NCI-H2081 (cell line): ENCODE results near the gene TEAD1.
"Not testable (repeated sequence)": the region's sequence is repeated elsewhere in the genome, so short reads cannot be mapped to it uniquely, and the experiment has no call there.

Source experiments
- DNase-seq, 2 experiments: peaks; one replicate each; lab custom pipeline; 2025; lab: John Stamatoyannopoulos, UW

The TEAD1 gene

DNA sequence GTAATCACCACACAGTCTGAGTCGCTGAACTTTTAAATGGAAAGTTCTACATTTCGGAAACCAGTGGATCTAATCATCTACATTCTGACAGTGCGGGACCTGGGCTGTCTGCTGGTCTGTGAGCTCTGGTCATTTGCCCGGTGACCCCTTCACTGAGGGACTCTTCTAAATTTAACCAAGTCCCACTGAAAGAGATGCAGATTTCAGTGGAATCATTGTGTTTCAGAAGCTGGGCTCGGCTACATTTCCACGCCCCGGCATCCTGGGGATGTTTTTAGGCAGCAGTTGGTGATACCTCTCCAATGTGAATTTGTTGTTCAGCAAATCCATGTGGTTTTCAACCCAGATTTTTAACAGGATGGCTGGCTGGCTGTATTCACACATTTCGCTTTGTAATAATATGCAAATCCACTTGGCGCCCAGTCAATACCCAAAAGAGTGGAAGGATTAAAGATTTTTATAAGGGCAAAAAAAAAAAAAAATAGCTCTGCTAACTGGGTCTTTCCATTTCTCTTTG lies 189.4 kb downstream of the TEAD1 start:
- no peak for DNase-seq

DNA sequence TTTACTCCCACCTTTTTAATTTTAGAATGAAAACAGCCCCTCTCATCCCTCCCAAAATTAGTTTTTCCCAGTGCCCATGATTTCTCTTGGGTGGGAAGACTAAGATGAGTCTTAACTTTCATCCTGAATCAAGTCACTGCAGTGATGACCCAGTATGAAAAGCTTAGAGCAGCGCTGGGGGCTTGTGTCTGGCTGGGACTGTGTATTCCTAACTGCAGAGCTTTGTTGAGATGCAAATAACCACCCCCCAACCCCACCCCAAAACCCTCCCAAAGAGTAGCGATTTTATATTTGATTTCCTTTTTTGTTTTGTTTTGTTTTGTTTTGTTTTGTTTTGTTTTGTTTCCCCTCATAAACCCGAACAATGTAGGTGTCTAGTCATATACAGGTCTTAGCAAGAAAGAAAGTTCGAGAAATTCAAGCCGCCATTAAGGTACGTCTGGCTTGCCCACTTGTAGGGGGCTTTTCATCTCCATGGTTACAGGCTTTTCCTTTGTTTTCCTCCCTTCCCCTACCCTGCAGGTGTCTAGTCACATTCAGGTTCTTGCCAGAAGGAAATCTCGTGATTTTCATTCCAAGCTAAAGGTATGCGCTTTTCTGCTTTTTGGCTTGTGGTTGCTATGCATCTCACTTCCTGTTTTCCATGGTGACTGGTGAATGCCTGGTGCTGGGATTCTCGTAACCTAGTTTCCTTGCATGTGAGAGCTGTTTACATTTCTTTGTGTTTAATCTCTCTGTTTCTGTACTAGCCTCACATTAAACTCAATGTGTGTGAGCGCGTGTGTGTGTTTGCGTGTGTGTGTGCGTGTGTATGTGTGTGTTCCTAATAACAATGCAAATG lies 190.3 kb downstream of the TEAD1 start:
- DNase-seq, result peak; percentile 86 to 93

DNA sequence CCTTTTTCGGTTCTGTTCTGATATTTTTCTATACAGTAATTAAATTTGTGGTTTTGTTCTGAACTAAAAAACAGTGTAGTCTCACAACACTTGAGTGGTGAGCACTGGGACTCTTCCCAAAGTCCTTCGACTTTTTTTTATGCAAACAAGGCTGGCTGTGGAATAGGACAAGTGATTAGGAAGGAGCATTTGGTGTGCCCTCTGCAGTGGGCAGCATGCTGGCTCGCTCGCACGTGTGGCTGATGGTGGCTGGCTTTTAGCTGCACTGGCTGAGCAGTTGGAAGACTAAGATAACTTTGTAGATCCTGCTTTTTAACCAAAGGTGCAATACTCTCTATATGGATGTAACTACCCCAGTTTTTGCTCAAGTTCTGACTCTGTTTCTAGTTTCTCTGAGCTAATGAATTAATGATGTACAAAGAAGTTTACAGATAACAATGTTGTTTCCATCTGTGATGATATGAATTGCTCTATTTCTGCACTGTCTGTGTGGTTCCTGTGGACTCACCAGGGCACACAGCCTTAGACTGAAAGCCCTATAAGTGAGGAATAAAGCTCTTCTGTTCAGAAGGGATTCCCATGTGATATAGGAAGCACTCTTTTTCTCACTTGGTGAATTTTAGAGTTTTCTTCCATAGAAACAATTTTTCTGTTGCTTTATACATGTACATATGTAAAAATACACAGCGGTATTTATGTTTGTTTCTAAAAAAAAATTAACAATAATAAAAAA lies 191.8 kb downstream of the TEAD1 start:
- no peak for DNase-seq

DNA sequence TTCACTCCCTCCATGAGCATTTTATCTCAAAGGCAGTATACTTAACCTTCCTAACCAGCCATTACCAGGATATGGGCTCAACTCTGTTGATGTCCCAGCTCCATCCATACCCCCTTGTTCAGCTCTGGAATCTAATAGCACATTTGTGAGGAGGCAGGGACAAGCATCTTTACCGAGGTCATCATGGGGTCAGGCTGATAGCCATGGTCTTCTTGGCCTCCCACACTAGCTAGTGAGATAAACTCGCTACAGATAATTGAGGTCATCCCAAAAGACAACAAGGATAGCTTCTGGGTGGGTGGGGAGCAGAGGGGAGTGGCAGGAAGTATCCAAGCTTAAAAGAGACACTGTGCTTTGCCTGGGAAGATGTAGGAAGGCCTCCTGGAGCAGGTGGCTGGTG lies 193.3 kb downstream of the TEAD1 start:
- no peak for DNase-seq

DNA sequence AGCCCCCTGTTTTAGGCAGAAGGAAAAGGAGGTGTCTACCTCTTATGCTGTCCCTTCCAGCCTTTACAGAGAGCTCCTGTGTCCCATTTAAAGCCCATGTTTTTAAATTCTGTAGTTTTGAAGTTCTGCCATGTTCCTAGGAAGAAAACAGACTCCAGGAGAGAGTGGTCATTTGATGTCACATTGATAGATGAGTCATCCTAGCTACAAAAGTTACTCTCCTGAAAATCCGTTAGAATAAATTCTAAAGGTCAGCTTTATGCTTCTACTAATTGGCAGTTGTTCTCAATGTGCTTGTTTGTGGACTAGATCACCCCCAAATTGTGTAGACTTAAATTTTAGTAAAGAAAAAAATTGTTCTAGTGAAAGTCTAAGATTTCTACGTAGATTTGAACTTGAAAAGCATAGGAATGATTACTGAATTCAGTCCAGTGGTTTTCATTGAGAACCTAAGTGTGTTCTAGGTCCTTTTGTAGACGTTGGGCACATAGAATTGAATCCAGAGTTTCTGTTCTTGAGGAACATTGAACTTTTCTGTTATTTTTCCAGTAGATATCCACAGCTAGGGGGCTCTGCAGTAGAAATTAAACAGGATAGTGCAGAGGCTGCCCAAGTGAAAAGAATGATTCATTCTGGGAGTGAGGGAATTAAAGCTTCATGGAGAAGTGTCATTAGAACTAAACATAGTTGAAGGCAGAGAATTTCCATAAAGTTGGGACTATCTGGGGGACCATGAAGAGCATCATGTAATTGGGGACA lies 194.3 kb downstream of the TEAD1 start:
- DNase-seq, result no peak

DNA sequence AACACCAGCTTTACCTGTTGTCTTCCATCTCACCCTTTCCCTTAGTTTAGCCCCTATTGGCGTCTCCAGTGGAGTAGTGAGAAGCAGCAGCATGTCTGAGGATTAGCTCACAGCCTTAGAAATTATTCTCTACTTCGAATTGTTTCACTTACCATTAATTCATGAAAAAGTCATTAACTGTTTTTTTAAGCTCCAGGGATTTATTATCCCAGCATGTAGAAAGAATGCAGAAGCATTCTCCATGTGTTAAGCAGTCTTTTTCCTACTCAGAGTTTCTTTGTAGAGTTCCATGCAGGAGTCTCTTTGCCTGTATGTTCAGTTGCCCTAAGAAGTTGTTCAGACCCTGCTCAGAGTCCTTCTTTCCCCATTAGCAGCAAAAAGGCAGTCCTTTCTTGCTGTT lies 197.0 kb downstream of the TEAD1 start:
- no peak for DNase-seq

DNA sequence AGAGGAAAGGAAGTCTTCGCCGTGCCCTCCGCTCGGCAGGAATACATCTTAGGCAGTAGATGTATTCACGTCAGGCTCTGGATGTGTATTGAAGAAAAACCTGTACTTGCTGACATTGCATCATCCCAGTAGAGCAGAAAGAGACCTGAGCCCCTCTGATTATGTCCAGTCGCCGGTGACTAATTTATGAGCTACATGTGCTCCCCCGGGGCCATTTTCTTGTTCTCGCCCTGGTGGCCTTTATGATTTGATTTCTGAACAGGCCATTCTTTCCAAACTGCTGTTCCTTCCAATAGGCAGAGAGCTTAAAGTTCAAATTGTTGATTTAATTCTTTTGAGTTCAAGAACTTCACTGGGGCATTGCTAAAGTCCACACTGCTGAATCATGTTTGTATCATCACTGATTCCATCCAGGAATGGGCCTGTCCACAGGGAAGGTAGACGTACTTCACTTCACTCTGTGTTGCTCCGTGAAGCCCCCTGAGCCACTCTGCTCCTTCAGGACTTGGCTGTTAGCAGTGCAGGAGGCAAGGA lies 197.6 kb downstream of the TEAD1 start:
- no peak for DNase-seq

DNA sequence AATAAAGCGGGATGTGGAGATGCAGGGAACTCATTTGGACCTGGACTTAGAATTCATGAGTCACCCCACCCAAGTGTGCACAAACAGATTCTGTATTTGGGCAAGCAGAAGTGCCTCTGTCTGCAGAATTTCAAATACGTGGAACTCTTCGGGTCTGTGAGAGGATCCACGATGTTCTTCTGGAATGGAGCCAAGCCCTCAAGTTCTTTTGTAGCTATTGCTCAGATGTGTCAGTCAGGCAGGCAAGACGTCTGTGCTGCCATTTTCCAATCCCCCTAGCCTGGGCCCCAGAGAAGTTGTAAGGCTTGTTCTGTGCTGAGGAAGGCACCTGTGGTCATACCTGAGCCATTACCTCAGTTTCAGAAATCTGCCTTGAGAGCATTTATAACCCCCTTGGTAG lies 202.1 kb downstream of the TEAD1 start:
- DNase-seq, result no peak

DNA sequence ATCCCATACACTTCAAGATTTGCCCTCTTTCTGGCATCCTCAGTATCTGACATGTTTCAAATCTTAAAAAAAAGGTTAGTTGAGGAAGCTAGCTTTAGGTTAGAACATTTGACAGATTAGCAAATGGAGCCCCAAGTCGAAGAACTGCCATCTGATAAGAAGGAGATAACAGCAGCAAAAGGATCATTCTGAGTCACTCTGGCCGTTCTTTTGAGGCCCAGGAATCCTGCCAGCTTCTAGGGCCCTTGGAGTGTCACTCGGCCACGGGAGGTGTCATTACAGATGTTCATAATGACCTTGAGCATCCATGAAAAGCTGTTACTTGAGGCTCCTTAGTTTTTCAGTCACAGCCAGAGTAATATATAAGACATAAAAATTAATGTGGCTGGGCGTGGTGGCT lies 202.8 kb downstream of the TEAD1 start:
- DNase-seq, result no peak

DNA sequence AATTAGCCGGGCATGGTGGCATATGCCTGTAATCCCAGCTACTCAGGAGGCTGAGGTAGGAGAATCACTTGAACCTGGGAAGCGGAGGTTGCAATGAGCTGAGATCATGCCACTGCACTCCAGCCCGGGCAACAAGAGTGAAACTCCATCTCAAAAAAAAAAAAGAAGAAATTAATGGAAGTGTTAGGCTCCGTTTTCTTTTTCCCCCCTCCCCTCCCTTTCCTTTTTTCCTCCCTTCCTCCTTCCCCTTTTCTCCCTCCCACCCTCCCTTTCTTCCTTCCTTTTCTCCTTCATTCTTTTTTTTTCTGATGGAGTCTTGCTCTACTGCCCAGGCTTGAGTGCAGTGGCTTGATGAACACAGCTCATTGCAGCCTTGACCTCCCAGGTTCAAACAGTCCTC lies 203.3 kb downstream of the TEAD1 start:
- not testable (repeated sequence) for DNase-seq

DNA sequence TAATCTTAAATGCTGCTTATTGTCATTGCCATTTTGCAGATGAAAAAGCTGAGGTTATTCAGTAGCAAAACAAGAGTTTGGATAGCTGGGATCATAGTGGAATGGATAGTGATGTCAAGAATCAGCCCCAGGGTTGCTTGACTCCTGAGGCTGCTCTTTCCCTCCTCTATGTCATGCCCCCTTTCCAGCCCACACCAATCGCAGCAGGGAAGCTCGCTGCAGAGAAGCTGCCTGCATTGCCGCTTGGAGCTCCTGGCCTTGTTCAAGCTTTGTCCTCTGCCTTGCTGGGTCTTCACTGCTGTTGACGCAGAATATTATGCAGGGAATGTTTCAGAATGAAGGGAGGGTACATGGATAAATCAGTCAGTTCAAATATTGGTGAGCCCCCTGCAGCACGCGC lies 206.1 kb downstream of the TEAD1 start:
- no peak for DNase-seq

DNA sequence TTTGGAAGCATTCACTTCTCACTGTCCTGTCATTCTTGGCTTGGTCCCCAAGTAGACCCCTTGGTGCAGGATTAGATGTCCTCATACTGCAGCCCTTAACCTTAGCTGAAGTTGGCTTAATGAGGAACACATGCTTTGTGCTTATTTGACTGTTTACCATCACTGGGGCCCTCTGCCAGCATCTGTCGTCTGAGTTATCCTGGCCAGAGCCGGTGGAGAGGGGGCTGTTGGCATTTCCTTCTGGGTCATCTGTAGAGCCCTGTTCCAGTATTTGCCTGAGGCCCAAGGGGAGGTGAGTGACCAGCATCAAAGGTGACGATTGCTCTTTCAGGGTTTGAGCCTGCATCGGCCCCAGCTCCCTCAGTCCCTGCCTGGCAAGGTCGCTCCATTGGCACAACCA lies 208.4 kb downstream of the TEAD1 start:
- DNase-seq, result no peak

DNA sequence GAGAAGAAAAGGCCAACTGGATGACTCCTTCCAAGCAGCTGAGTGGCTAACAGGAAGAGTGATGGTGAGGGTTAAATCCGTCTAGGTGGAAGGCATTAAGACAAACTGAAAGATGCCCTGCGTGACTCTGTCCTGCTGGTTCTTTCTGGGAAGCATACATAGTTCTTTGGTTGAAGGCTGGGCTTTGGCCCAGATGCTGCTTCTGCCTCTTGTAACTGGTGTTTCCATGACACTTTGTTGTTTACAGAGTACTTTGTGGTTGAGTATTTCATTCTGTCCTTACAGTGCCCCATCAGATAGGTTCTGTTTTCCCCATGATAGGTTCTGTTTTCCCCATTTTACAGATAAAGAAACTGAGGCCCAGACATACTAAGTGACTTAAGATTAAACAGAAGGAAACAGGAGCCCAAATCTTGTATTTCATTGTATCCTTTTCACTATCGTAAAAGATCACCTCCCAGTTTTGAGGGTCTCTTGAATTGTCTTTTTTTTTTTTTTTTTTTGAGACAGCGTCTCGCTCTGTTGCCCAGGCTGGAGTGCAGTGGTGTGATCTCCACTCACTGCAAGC lies 210.6 kb downstream of the TEAD1 start:
- no peak for DNase-seq

DNA sequence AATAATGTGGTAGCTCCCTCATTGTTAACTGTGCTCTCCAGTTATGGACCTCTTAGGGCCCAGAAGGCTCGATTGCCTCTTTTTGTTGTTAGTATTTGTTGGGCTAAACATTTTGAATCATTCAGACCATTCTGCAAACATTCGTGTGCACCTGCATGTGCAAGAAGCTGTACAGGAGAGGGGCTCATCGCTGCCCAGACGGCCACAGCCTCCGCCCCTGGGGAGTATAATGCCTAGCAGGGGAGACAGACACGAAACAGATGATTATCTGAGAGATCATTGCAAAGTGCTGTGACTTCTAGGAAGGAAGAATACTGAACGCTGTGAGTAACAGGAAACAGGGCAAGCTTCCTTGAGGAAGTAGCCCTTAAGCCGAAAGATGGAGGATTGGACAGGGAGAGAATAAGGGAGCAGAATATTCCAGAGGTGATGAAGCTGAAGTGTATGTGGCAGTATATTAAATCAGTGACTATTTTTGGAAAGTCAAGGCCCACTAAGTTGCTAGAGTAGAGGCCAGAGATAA lies 211.6 kb downstream of the TEAD1 start:
- DNase-seq, result no peak

DNA sequence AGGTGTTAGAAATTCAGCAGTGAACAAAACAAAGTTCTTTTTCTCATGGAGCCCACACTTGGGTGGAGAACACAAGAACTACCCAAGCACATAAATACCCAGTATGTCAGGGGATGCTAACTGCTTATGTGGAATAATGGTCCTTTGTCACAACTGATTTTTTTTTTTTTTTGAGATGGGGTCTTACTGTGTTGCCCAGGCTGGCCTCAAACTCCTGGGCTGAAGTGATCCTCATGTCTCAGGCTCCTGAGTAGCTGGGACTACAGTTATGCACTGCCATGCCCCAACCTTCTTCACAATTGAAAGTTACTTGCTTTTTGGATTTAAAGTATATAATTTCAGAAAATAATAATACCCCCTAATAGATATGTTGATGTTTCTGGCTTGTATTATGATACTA lies 212.3 kb downstream of the TEAD1 start:
- DNase-seq, result no peak

DNA sequence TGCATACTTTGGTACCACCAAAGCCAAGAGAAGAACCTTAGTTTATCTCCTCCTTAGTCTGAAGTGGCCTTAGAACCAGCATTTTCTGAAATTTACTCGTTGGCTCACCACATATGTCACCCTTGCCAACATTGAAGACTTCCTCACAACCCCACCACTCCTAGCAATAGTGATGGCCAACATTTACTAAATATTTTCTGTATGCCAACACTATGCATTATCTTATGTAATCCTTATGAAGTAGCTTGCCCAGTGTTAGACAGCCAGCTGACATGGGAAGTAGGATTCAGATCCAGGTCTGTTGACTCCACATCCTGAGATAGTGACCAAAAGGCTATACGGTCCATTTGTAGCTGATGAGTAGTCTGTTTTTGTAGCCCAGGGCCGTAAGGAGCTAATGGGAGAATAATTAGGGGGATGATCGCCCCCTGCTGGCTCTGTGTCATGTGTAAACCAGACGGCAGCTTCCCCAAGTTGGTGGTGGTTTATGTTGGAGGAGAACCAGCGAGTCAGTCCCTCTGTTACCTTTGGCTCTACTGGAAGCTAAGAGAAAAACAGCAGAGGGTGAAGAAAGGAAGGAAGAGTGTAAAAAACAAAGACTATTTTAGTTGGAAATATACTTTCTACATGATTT lies 214.4 kb downstream of the TEAD1 start:
- DNase-seq, result peak; percentile 85 to 88

DNA sequence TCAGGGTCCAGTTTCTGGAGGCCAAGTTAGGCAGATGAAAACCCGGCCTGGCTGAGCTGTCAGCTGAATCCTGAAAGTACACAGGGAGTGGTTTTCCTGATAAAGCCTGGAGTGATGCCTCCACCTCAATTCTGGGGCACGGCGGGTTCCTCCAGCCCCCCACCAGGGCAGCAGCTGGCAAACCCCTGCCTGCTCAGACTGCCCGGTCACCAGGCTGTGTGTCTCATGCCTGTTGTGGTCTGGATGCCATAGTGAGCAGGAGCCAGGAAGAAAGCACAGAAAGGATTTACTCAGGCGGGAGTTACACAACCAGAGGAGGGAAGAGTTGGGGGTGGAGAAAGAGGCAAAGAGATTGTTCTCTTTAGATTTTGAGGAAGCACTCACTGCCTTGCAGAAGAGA lies 215.0 kb downstream of the TEAD1 start:
- DNase-seq, result peak in 1 of 2 experiments; percentile 25

DNA sequence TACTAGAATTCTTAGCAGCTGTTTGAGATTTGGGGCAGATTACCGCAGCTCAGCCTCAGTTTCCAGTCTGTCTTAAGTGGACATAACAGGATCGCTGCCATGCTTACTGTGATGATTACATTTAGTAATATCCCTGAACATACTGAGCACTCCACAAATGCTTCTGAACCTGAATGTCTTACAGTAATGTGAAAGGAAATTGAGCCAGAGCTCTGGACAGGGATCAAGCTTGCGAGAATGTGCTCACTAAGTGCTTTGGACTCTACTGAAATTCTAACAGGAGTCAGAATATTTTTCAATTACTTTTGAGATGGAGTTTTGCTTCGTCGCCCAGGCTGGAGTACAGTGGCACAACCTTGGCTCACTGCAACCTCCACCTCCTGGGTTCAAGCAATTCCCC lies 216.3 kb downstream of the TEAD1 start:
- no peak for DNase-seq

DNA sequence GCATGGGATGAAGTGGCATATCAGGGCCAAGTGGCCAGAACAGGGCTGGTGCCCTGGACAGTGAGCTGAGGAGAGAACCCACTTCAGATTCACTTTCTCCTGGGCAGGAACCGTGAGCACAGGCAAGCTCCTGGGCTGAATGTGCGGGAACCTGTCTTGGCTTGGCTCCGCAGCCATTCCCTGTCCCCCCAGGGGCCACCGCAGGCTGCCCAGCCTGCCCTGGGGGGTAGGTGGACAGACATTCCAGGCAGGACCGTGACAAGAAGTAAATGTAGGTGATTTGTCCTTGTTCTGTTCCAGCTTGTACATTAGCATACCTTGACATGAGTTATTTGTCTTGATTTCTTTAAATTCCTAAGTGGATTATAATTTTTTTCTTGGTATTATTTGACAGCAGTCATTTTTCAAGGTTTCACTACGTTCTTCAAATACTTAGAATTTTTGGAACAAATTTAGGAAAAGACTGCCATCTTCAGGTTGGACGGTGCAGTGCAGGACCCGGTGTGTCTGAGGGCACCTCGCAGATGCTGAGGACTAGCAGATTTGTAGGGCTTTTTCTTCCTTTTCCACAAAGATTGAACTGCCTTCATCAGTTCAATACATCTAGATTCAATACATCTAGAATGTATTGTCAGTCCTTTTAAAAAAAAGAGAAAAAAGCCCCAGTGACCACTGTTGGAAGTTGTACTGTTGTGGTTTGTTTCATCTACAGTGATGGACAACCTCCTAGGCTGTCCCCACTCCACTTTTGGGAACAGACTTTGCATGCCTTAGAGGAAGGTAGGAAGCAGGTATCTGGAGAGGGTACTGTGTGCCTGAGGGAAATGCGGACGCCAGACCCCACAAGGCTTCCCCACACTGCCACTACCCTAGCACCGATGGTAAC lies 219.8 kb downstream of the TEAD1 start:
- DNase-seq, result peak; percentile 44 to 60

DNA sequence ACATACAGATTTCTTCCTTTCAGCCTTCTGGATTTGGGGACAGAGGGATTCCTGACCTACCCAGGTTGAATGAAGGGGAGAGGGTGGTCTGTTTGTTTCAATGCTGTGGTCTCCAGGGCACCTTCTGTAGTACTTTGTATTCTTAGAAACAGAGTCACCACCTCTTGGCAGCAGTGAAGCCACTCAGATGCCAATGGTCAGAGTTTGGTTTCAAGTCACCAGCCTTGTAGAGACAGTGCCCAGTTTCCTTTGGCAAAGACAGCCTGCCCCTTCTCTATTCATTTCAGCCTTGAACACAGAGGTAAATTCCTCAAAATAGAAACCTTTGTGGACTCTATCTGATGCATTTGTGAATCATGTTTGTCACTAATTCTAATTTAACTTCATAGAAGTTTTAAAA lies 223.2 kb downstream of the TEAD1 start:
- no peak for DNase-seq
